Tibial nerve (tissue), 4 donors: ENCODE measurements around the gene GDPD5. TPM values are rescaled to one million over a fixed set of nuclear protein-coding genes. Genes with fewer than 3 reads are reported as not detected.

ENCODE experiments used
- DNase-seq, 2 donors: peaks; one replicate each; pipeline ENCODE4 v3.0.0-alpha.2; 2019; ENCODE audit warnings: low spot score in 2 of 2
- H3K27ac ChIP-seq, 4 donors: fragments of 200-600 bp; sonication (generic) in 3 of 4; one replicate each; pipeline ENCODE4 v1.5.1; 2017 to 2019; ENCODE audit warnings: mild to moderate bottlenecking in 1 of 4
- H3K27me3 ChIP-seq, 2 donors: fragments of 200-600 bp; sonication (generic) in 1 of 2; one replicate each; pipeline versions ENCODE4 v1.5.1 to v1.6.0; 2017 to 2019
- H3K36me3 ChIP-seq, 3 donors: fragments of 200-600 bp; sonication (generic); one replicate each; pipeline ENCODE4 v1.5.1; 2018 to 2019
- H3K4me1 ChIP-seq, 4 donors: fragments of 200-600 bp; sonication (generic) in 3 of 4; one replicate each; pipeline ENCODE4 v1.5.1; 2017 to 2019
- H3K4me3 ChIP-seq, 4 donors: fragments of 200-600 bp; sonication (generic) in 3 of 4; one replicate each; pipeline ENCODE4 v1.5.1; 2017 to 2019; ENCODE audit warnings: mild to moderate bottlenecking in 1 of 4, moderate library complexity in 1 of 4
- H3K9me3 ChIP-seq, 4 donors: fragments of 200-600 bp; sonication (generic) in 3 of 4; one replicate each; pipeline ENCODE4 v1.5.1; 2017 to 2019
- CTCF ChIP-seq, 5 experiments: fragments of 200-600 bp in 3 of 5; fragments of 450-650 bp in 2 of 5; sonication (generic) in 3 of 5; IDR thresholded peaks; one replicate each; pipeline ENCODE4 v1.5.1; 2016 to 2019; ENCODE audit warnings: antibody characterized with exemption in 5 of 5, mild to moderate bottlenecking in 3 of 5, moderate library complexity in 2 of 5
- EP300 ChIP-seq, 2 donors: sonication (generic); formaldehyde crosslinking; IDR thresholded peaks; one replicate each; pipeline ENCODE4 v1.6.1; 2017; ENCODE audit warnings: antibody characterized with exemption in 2 of 2, mild to moderate bottlenecking in 1 of 2
- POLR2A ChIP-seq, 2 donors: fragments of 450-650 bp; IDR thresholded peaks; one replicate each; pipeline ENCODE4 v1.6.1; 2017; ENCODE audit warnings: antibody characterized with exemption in 2 of 2, mild to moderate bottlenecking in 2 of 2, moderate library complexity in 2 of 2
- WGBS, 2 donors: methylation state at CpG; one replicate each; pipeline ENCODE4 v1.1.5; 2018; 5-methylcytosine and 5-hydroxymethylcytosine counted together
- total RNA-seq, 4 donors: library from RNA; depleted of rRNA; stranded (reverse); fragments of >200 nt; gene quantifications; one replicate each; pipeline ENCODE4 v1.1.0, GENCODE V29; 2016

The GDPD5 gene
- total RNA-seq, 4 donors from 2014 or later = 92.2 to 122 (median 101) TPM

GRCh38 chr11:75406338-75406777 lies 119.4 kb downstream of the GDPD5 start:
- WGBS, 2 donors = 6 to 14% methylated on average over 1 of the region's 1 CpG
- peaks cover 0 to 74% (median 32%) of the 10 kb centered on the region in 3 donors for H3K36me3 ChIP-seq
- DNase-seq = no peak
- no peak overlapping the region for H3K27ac ChIP-seq
- H3K27me3 ChIP-seq = no peaks in the 10 kb centered on the region
- H3K9me3 ChIP-seq = no peaks in the 10 kb centered on the region
- TF ChIP-seq EP300 (IDR thresholded peaks at IDR 0.05) = no peak
- TF ChIP-seq POLR2A (IDR thresholded peaks at IDR 0.05) = no peak
- TF ChIP-seq CTCF (IDR thresholded peaks at IDR 0.05) = no peak
- peaks cover 0 to 44% (median 4%) of the 10 kb centered on the region in 4 donors for H3K4me1 ChIP-seq
- H3K4me3 ChIP-seq = no peak overlapping the region

- Histone ChIP-seq H3K4me1 (peaks cover 0 to 57% (median 12%) of the 10 kb centered on the region in 4 donors), H3K9me3 (no peaks in the 10 kb centered on the region), H3K27me3 (no peaks in the 10 kb centered on the region), H3K27ac (no peak overlapping the region), H3K36me3 (peaks cover 0 to 68% (median 32%) of the 10 kb centered on the region in 3 donors), H3K4me3 (no peak overlapping the region)
- TF ChIP-seq EP300 (IDR thresholded peaks at IDR 0.05) (no peak), POLR2A (IDR thresholded peaks at IDR 0.05) (no peak), CTCF (IDR thresholded peaks at IDR 0.05) (no peak)
- 78 to 87% methylated on average over 15 of the region's 15 CpGs for WGBS, 2 donors
- no peak for DNase-seq
Observed at GRCh38 chr11:75403983-75404658, 121.6 kb downstream of the GDPD5 start.

- Histone ChIP-seq H3K36me3 (peaks cover 0 to 68% (median 32%) of the 10 kb centered on the region in 3 donors), H3K27ac (no peak overlapping the region), H3K9me3 (no peaks in the 10 kb centered on the region), H3K4me1 (peaks cover 0 to 48% (median 12%) of the 10 kb centered on the region in 4 donors), H3K27me3 (no peaks in the 10 kb centered on the region), H3K4me3 (no peak overlapping the region)
- 72 to 89% methylated on average over 1 of the region's 1 CpG for WGBS, 2 donors
- DNase-seq = no peak
- TF ChIP-seq CTCF (IDR thresholded peaks at IDR 0.05) (no peak), POLR2A (IDR thresholded peaks at IDR 0.05) (no peak), EP300 (IDR thresholded peaks at IDR 0.05) (no peak)
Observed at GRCh38 chr11:75403037-75403436, 122.7 kb downstream of the GDPD5 start.

- peaks cover 0 to 64% (median 32%) of the 10 kb centered on the region in 3 donors for H3K36me3 ChIP-seq
- peaks cover 0 to 42% (median 12%) of the 10 kb centered on the region in 4 donors for H3K4me1 ChIP-seq
- no peak for DNase-seq
- no peak overlapping the region for H3K4me3 ChIP-seq
- H3K27me3 ChIP-seq = no peaks in the 10 kb centered on the region
- H3K9me3 ChIP-seq = no peaks in the 10 kb centered on the region
- 80 to 84% methylated on average over 10 of the region's 10 CpGs for WGBS, 2 donors
- H3K27ac ChIP-seq = no peak overlapping the region
- no peak for TF ChIP-seq EP300 (IDR thresholded peaks at IDR 0.05)
- no peak for TF ChIP-seq CTCF (IDR thresholded peaks at IDR 0.05)
- no peak for TF ChIP-seq POLR2A (IDR thresholded peaks at IDR 0.05)
Observed at GRCh38 chr11:75402002-75402773, 123.6 kb downstream of the GDPD5 start.
